A204.1 (cell line): Measurements from ENCODE around the gene NOVA2.

Source experiments
- FAIRE-seq: peaks from 2 replicates; lab custom pipeline; 2012; peaks lifted over from hg19 to GRCh38; lab: Jason Lieb, UNC

The NOVA2 gene

GRCh38 chr19:45889210-45889885 lies 84.3 kb downstream of the NOVA2 start:
- no peak for FAIRE-seq

GRCh38 chr19:45887200-45887710 lies 86.4 kb downstream of the NOVA2 start:
- no peak for FAIRE-seq

GRCh38 chr19:45886427-45887199 lies 87.1 kb downstream of the NOVA2 start:
- peak; percentile 82 for FAIRE-seq

- FAIRE-seq, result no peak
These were observed 87.9 kb downstream of the NOVA2 start, which contains the start of gene IRF2BP1 for GRCh38 chr19:45885556-45886426. TSS of gene IRF2BP1 (minus strand) at chr19:45886141. CDS start at chr19:45885774, 367 bp downstream.

GRCh38 chr19:45884682-45885555 lies 88.7 kb downstream of the NOVA2 start:
- no peak for FAIRE-seq

DNA sequence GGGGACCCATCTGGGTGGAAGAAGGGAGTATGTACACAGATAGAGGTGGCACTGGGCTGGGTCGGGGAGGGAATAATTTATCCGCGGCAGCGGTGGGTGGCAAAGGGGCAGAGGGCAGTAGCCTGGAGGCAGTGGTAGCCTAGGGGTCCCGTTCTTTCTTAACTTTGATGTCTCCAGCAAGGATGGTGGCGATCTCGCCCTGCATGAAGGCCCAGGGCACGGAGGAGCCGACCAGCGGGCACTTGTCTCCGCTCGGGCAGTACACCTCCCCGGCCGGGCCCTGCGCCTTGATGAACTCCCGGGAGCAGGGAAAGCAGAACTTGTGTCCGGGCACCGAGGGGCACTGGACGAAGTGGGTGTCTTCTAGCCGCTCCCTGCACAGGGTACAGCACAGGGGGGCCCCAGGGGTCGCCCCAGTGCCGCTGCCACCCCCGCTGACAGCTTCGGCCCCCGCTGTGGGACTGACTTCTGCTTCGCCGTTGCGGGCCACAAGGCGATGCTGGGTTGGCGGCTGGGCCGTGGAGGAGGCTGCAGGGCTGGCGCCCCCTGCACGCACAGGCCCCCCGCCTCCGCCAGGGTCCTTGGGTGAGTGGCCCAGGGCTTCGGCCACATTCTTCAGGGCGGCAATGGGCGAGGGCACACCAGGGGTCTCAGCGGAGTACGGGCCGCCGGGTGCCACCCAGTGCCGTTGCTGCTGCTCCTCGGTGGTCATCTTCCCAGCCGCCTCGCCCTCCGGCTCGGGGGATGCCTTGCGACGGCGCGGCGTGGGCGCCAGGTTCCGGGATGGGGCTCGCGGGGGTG lies 89.6 kb downstream of the NOVA2 start:
- no peak for FAIRE-seq
